ENCODE data around the gene VAPB.

DNA sequence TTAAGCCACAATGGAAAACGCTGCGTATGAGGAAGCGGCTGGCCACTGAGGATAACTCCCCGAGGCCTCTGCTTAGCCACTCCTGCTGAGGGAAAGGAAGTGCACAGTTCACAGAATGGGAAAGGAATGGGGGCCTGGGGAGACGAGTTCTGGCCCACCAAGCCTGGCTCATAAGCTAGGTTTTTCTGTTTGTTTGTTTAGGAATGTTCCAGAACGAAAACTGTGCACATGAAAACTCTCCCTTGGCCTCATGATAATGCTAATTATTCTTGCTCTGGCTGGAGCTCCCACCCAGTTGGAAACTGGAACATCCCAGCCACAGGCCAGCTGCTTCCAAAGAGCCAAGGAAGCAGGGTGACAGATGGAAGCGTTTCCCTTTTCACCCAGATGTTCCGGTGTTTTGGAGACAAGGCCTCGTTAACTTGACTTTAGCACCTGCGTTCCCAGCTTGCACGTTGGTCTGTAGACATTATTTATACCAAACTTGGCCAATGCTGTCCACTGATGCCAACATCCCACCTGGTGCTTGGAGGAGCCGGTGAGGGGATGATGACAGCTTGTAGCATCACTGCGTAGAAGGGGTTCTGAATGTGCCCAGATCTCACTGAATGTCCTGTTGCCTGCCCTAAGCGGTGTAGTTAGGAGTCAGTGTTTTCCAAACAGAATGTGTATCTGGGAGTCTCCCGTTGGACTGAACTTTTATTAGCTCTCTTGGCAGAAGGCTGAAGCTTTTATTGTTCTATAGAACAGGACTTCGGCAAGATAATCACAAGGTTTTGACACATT, 91.7 kb downstream of the VAPB start:
- no peak for TF ChIP-seq SMAD4 (CRISPR knock-in tag; IDR thresholded peaks at IDR 0.05)
- TF ChIP-seq, protein P1, sequence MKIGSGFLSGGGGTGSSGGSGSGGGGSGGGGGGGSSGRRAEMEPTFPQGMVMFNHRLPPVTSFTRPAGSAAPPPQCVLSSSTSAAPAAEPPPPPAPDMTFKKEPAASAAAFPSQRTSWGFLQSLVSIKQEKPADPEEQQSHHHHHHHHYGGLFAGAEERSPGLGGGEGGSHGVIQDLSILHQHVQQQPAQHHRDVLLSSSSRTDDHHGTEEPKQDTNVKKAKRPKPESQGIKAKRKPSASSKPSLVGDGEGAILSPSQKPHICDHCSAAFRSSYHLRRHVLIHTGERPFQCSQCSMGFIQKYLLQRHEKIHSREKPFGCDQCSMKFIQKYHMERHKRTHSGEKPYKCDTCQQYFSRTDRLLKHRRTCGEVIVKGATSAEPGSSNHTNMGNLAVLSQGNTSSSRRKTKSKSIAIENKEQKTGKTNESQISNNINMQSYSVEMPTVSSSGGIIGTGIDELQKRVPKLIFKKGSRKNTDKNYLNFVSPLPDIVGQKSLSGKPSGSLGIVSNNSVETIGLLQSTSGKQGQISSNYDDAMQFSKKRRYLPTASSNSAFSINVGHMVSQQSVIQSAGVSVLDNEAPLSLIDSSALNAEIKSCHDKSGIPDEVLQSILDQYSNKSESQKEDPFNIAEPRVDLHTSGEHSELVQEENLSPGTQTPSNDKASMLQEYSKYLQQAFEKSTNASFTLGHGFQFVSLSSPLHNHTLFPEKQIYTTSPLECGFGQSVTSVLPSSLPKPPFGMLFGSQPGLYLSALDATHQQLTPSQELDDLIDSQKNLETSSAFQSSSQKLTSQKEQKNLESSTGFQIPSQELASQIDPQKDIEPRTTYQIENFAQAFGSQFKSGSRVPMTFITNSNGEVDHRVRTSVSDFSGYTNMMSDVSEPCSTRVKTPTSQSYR (CRISPR knock-in tag; IDR thresholded peaks at IDR 0.05) = no peak
- TF ChIP-seq TP53 (CRISPR knock-in tag; IDR thresholded peaks at IDR 0.05) = no peak
- TF ChIP-seq, protein P2, sequence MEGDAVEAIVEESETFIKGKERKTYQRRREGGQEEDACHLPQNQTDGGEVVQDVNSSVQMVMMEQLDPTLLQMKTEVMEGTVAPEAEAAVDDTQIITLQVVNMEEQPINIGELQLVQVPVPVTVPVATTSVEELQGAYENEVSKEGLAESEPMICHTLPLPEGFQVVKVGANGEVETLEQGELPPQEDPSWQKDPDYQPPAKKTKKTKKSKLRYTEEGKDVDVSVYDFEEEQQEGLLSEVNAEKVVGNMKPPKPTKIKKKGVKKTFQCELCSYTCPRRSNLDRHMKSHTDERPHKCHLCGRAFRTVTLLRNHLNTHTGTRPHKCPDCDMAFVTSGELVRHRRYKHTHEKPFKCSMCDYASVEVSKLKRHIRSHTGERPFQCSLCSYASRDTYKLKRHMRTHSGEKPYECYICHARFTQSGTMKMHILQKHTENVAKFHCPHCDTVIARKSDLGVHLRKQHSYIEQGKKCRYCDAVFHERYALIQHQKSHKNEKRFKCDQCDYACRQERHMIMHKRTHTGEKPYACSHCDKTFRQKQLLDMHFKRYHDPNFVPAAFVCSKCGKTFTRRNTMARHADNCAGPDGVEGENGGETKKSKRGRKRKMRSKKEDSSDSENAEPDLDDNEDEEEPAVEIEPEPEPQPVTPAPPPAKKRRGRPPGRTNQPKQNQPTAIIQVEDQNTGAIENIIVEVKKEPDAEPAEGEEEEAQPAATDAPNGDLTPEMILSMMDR (IDR thresholded peaks at IDR 0.05) = no peak
- no peak for TF ChIP-seq FOXJ3 (CRISPR knock-in tag; IDR thresholded peaks at IDR 0.05; ENCODE audit: borderline replicate concordance)
- TF ChIP-seq, protein P3, sequence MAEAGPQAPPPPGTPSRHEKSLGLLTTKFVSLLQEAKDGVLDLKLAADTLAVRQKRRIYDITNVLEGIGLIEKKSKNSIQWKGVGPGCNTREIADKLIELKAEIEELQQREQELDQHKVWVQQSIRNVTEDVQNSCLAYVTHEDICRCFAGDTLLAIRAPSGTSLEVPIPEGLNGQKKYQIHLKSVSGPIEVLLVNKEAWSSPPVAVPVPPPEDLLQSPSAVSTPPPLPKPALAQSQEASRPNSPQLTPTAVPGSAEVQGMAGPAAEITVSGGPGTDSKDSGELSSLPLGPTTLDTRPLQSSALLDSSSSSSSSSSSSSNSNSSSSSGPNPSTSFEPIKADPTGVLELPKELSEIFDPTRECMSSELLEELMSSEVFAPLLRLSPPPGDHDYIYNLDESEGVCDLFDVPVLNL (CRISPR knock-in tag; IDR thresholded peaks at IDR 0.05; ENCODE audit: borderline replicate concordance, low read depth) = no peak
- TF ChIP-seq, protein P4, sequence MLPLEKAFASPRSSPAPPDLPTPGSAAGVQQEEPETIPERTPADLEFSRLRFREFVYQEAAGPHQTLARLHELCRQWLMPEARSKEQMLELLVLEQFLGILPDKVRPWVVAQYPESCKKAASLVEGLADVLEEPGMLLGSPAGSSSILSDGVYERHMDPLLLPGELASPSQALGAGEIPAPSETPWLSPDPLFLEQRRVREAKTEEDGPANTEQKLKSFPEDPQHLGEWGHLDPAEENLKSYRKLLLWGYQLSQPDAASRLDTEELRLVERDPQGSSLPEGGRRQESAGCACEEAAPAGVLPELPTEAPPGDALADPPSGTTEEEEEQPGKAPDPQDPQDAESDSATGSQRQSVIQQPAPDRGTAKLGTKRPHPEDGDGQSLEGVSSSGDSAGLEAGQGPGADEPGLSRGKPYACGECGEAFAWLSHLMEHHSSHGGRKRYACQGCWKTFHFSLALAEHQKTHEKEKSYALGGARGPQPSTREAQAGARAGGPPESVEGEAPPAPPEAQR (CRISPR knock-in tag; IDR thresholded peaks at IDR 0.05) = no peak

All from WTC11 (cell line).